ENCODE results near the gene ZCCHC2. TPM values are rescaled to one million over a fixed set of nuclear protein-coding genes. Genes with fewer than 3 reads are reported as not detected.

ZCCHC2 gene
- total and polyA plus RNA-seq, 2 of the 13 experiments (the other 11 are each of a cell fraction or from before 2014, with no cell fraction given): 62.5 to 76.1 TPM

DNA sequence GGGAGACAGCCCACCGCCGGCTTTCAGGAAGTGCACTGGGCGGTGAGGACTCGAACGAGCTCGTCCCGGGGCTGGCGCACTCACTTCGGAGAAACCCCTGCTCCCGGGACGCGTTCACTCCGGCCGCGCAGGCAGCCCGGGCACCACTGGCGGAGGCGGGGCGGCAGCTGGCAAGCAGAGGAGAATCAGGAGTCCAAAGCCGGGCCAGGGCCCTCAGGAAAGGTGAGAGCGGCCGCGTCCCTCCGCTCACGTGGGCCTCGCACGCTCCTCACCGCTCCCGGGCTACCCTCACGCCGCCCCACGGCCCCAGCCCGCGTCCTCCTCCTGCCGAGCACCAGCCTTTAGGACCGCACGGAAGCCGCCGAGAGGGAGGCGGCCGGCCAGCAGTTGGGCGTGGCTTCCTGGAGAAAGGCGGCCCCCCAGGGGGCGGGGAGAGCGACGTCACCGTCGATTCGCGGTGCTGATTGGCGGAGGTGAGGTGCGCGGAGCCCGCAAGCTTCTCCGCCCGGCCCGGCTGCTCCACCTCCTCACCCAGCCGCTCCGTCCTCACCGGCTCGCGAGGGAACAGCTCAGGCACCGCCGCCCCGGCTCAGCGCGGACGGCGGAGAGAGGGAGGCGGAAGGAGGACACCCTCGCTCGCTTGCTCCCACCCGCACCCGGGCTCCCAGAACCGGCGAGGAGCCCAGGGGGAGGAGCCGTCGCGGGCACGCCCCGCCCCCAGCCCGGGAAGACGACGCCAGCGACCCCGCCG lies at the start of gene ZCCHC2 (continued):
- peak; percentile 76; the same call in 1 of the 2 replicates for TF ChIP-seq SPEN (CRISPR knock-in tag; IDR thresholded peaks at IDR 0.05; ENCODE audit: low read depth)
- peak; percentile 89; the same call in 1 of the 2 replicates for TF ChIP-seq ZNF446 (CRISPR knock-in tag; IDR thresholded peaks at IDR 0.05)
- peak; percentile 66; the same call in 1 of the 2 replicates for TF ChIP-seq TSC22D2 (CRISPR knock-in tag; IDR thresholded peaks at IDR 0.05; ENCODE audit: borderline replicate concordance)
- peak; percentile 88 for TF ChIP-seq DMAP1 (CRISPR knock-in tag; IDR thresholded peaks at IDR 0.05)
- peak; percentile 76 for TF ChIP-seq SMYD3 (CRISPR knock-in tag; IDR thresholded peaks at IDR 0.05)
- no peak for TF ChIP-seq MAFG (CRISPR knock-in tag; IDR thresholded peaks at IDR 0.05)
- TF ChIP-seq, protein P1, sequence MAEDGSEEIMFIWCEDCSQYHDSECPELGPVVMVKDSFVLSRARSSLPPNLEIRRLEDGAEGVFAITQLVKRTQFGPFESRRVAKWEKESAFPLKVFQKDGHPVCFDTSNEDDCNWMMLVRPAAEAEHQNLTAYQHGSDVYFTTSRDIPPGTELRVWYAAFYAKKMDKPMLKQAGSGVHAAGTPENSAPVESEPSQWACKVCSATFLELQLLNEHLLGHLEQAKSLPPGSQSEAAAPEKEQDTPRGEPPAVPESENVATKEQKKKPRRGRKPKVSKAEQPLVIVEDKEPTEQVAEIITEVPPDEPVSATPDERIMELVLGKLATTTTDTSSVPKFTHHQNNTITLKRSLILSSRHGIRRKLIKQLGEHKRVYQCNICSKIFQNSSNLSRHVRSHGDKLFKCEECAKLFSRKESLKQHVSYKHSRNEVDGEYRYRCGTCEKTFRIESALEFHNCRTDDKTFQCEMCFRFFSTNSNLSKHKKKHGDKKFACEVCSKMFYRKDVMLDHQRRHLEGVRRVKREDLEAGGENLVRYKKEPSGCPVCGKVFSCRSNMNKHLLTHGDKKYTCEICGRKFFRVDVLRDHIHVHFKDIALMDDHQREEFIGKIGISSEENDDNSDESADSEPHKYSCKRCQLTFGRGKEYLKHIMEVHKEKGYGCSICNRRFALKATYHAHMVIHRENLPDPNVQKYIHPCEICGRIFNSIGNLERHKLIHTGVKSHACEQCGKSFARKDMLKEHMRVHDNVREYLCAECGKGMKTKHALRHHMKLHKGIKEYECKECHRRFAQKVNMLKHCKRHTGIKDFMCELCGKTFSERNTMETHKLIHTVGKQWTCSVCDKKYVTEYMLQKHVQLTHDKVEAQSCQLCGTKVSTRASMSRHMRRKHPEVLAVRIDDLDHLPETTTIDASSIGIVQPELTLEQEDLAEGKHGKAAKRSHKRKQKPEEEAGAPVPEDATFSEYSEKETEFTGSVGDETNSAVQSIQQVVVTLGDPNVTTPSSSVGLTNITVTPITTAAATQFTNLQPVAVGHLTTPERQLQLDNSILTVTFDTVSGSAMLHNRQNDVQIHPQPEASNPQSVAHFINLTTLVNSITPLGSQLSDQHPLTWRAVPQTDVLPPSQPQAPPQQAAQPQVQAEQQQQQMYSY (CRISPR knock-in tag; IDR thresholded peaks at IDR 0.05): peak; percentile 74
- TF ChIP-seq ZNF761 (CRISPR knock-in tag; conservative IDR thresholded peaks at IDR 0.05): peak; percentile 83; the same call in 1 of the 2 replicates
- TF ChIP-seq SMARCC2 (IDR thresholded peaks at IDR 0.05): no peak
- 0 out of 2 replicates have a peak, but pooled peaks have one; percentile 77 for TF ChIP-seq ZNF83 (CRISPR knock-in tag; IDR thresholded peaks at IDR 0.05; ENCODE audit: borderline replicate concordance)
- peak; percentile 85 for TF ChIP-seq THRA (CRISPR knock-in tag; IDR thresholded peaks at IDR 0.05; ENCODE audit: borderline replicate concordance)
- TF ChIP-seq ZNF883 (CRISPR knock-in tag; IDR thresholded peaks at IDR 0.05; ENCODE audit: not compliant biosample characterization): peak; percentile 96
- TF ChIP-seq HNRNPH1 (optimal IDR thresholded peaks at IDR 0.05; ENCODE audit: low read depth, low read length): no peak
- no peak; the same call in 1 of the 2 replicates for TF ChIP-seq CENPT (CRISPR knock-in tag; IDR thresholded peaks at IDR 0.05; ENCODE audit: low read depth)
- TF ChIP-seq ZNF282 (IDR thresholded peaks at IDR 0.05; ENCODE audit: partially characterized antibody): no peak
- TF ChIP-seq ZNF576 (CRISPR knock-in tag; IDR thresholded peaks at IDR 0.05): peak; percentile 75; the same call in 1 of the 2 replicates
- TF ChIP-seq, protein P2, sequence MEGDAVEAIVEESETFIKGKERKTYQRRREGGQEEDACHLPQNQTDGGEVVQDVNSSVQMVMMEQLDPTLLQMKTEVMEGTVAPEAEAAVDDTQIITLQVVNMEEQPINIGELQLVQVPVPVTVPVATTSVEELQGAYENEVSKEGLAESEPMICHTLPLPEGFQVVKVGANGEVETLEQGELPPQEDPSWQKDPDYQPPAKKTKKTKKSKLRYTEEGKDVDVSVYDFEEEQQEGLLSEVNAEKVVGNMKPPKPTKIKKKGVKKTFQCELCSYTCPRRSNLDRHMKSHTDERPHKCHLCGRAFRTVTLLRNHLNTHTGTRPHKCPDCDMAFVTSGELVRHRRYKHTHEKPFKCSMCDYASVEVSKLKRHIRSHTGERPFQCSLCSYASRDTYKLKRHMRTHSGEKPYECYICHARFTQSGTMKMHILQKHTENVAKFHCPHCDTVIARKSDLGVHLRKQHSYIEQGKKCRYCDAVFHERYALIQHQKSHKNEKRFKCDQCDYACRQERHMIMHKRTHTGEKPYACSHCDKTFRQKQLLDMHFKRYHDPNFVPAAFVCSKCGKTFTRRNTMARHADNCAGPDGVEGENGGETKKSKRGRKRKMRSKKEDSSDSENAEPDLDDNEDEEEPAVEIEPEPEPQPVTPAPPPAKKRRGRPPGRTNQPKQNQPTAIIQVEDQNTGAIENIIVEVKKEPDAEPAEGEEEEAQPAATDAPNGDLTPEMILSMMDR (CRISPR knock-in tag; IDR thresholded peaks at IDR 0.05): peak; percentile 24; the same call in 1 of the 2 replicates
- TF ChIP-seq KDM5B (CRISPR knock-in tag; IDR thresholded peaks at IDR 0.05; ENCODE audit: borderline replicate concordance): peak; percentile 99
- TF ChIP-seq, protein P3, sequence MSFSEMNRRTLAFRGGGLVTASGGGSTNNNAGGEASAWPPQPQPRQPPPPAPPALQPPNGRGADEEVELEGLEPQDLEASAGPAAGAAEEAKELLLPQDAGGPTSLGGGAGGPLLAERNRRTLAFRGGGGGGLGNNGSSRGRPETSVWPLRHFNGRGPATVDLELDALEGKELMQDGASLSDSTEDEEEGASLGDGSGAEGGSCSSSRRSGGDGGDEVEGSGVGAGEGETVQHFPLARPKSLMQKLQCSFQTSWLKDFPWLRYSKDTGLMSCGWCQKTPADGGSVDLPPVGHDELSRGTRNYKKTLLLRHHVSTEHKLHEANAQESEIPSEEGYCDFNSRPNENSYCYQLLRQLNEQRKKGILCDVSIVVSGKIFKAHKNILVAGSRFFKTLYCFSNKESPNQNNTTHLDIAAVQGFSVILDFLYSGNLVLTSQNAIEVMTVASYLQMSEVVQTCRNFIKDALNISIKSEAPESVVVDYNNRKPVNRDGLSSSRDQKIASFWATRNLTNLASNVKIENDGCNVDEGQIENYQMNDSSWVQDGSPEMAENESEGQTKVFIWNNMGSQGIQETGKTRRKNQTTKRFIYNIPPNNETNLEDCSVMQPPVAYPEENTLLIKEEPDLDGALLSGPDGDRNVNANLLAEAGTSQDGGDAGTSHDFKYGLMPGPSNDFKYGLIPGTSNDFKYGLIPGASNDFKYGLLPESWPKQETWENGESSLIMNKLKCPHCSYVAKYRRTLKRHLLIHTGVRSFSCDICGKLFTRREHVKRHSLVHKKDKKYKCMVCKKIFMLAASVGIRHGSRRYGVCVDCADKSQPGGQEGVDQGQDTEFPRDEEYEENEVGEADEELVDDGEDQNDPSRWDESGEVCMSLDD (CRISPR knock-in tag; IDR thresholded peaks at IDR 0.05; ENCODE audit: borderline replicate concordance): no peak
